ENCODE measurements around the gene KLK2.

DNA sequence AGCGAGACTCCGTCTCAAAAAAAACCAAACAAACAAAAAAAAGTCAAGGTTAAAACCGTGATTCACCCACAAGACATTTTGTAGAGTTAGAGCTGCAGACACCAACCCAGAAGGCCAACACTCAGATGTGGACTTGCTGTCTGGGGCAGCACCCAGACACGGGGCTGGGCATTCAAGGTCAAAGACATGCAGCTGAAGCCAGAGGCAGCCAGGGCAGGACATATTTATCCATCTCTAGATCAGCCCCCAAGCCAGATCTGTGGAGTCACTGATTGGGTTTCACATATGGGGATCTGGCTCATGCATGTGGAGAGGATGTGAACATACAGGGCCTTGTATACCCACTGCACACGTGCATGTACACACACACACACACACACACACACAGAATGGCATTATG, 43.4 kb upstream of the KLK2 start:
- no peak for TF ChIP-seq TCF4 (CRISPR knock-in tag; IDR thresholded peaks at IDR 0.05; ENCODE audit: borderline replicate concordance)
- TF ChIP-seq ARNTL (CRISPR knock-in tag; IDR thresholded peaks at IDR 0.05; ENCODE audit: borderline replicate concordance, low read depth): no peak
- TF ChIP-seq, protein P1, sequence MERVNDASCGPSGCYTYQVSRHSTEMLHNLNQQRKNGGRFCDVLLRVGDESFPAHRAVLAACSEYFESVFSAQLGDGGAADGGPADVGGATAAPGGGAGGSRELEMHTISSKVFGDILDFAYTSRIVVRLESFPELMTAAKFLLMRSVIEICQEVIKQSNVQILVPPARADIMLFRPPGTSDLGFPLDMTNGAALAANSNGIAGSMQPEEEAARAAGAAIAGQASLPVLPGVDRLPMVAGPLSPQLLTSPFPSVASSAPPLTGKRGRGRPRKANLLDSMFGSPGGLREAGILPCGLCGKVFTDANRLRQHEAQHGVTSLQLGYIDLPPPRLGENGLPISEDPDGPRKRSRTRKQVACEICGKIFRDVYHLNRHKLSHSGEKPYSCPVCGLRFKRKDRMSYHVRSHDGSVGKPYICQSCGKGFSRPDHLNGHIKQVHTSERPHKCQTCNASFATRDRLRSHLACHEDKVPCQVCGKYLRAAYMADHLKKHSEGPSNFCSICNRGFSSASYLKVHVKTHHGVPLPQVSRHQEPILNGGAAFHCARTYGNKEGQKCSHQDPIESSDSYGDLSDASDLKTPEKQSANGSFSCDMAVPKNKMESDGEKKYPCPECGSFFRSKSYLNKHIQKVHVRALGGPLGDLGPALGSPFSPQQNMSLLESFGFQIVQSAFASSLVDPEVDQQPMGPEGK (CRISPR knock-in tag; IDR thresholded peaks at IDR 0.05; ENCODE audit: borderline replicate concordance): no peak
- TF ChIP-seq, protein P2, sequence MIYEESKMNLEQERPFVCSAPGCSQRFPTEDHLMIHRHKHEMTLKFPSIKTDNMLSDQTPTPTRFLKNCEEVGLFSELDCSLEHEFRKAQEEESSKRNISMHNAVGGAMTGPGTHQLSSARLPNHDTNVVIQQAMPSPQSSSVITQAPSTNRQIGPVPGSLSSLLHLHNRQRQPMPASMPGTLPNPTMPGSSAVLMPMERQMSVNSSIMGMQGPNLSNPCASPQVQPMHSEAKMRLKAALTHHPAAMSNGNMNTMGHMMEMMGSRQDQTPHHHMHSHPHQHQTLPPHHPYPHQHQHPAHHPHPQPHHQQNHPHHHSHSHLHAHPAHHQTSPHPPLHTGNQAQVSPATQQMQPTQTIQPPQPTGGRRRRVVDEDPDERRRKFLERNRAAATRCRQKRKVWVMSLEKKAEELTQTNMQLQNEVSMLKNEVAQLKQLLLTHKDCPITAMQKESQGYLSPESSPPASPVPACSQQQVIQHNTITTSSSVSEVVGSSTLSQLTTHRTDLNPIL (CRISPR knock-in tag; IDR thresholded peaks at IDR 0.05; ENCODE audit: low read depth): no peak
- no peak for TF ChIP-seq ZFP3 (CRISPR knock-in tag; IDR thresholded peaks at IDR 0.05)

Data from SK-N-SH treated with all-trans-retinoic acid at 6 μM for 48 hours (cell line).